Measurements from ENCODE around the gene SPHK2.
"Not testable (repeated sequence)": the region's sequence is repeated elsewhere in the genome, so short reads cannot be mapped to it uniquely, and the experiment has no call there.

SPHK2 gene

GRCh38 chr19:48618916-48619691 is at the start of gene SPHK2, which contains the start of gene RPL18:
Gene SPHK2 (plus strand): TSS chr19:48619506. CDS start chr19:48620515, 1,009 bp downstream.
Gene RPL18 (minus strand): TSS chr19:48619178. CDS start chr19:48619143, 35 bp downstream.
- peak; percentile 98 for DNase-seq

GRCh38 chr19:48569814-48570213 is 49.5 kb upstream of the SPHK2 start:
- DNase-seq, result no peak

DNA sequence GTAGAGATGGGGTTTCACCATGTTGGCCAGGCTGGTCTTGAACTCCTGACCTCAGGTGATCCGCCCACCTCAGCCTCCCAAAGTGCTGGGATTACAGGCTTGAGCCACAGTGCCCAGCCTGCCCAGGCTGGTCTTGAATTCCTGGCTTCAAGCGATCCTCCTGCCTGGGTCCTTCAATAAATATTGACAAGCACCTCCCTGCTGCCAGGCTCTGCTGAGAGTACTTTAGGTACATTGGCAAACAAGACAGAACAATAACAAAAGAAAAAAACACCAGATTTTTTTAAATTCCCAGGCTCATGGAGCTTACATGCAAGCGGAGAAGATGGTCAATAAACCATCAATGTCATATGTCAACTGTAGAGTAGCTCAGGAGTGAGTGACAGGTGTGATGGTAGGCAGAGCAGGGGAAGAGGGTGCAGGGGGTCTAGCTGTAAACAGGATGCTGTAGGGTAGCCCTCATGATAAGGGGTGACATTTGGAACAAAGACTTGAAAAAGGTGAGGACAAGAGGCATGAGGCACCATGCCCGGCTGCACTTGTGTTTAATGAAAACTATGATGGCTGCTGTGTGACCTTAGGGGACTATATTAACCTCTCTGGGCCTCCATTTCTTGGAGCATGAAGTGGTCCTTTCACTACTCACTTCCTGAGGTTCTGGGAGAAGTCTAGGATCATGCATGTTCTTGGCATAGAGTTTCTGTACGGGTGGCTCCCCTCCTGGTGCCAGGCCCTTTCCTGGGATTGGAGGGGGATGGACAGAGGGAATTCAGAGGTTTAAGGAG is 47.7 kb upstream of the SPHK2 start:
- no peak for DNase-seq

GRCh38 chr19:48573163-48573505 is 46.2 kb upstream of the SPHK2 start:
- no peak for DNase-seq

GRCh38 chr19:48575931-48576622 is 43.2 kb upstream of the SPHK2 start:
- DNase-seq, result no peak

- not testable (repeated sequence) for DNase-seq
Measured at GRCh38 chr19:48577908-48578307, 41.4 kb upstream of the SPHK2 start.

- DNase-seq, result no peak
Measured at GRCh38 chr19:48578891-48579290, 40.4 kb upstream of the SPHK2 start.

DNA sequence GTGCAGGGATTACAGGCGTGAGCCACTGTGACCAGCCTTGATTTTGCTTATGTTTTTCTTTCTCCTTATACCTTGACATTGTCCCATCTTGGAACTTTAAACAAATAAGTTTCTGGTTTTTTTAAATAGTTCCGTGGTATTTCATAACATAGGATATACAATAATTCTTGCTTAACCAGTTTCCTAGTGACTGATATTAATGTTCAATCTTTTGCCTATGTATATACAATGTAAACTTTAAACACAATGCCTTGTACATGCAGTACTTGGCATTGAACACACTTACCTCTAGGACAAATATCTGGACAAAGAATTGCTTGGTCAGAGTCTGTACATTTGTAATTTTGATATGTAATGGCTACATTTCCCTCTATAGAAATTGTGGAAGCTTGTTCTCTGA is 37.1 kb upstream of the SPHK2 start:
- no peak for DNase-seq

GRCh38 chr19:48587387-48587786 is 31.9 kb upstream of the SPHK2 start:
- DNase-seq, result no peak

DNA sequence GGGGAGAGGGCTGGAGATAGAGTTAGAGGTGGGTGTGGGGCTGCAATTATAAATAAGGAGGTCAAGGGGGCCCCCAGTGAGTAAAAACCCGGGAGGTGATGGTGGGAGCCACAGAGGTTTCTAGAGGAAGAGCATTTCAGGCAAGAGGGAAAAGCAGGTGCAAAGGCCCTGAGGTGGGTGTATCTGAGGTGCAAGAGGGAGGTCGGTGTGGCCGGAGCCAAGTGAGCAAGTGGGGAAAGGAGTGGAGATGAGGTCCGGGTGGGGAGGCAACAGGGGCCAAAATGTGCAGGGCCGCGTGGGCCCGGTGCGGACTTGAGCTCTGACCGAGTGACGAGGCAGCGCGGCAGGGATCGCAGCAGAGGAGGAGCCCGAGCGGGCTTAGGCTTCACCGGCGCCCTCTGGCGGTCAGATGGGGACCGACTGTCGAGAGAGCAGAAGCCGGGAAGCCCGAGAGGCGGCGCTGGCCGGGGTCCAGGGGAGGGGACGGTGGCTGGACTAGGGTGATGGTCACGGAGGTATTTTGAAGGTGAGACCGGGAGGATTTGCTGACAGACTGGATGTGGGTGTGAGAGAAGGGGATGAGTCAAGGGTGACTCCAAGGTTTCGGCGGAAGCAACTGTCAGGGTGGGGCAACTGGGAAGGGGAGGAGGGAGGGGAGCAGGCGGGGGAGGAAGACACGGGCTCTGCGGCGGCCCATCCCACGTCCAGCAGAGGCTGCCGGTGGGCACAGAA is 30.5 kb upstream of the SPHK2 start:
- DNase-seq, result peak; percentile 92

DNA sequence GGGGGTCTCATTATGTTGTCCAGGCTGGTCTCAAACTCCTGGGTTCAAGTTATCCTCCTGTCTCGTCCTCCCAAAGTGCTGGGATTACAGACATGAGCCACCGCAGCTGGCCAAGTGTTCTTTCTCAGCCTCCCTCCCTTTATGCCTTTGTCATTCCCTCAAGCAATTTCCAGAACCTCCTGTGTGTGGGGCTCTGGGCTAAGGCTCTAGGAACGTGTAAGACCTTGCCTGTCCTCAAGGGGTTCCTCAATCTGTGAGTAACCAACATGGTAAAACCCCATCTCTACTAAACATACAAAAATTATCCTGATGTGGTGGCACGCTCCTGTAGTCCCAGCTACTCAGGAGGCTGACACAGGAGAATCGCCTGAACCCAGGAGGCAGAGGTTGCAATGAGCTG is 28.3 kb upstream of the SPHK2 start:
- no peak for DNase-seq

DNA sequence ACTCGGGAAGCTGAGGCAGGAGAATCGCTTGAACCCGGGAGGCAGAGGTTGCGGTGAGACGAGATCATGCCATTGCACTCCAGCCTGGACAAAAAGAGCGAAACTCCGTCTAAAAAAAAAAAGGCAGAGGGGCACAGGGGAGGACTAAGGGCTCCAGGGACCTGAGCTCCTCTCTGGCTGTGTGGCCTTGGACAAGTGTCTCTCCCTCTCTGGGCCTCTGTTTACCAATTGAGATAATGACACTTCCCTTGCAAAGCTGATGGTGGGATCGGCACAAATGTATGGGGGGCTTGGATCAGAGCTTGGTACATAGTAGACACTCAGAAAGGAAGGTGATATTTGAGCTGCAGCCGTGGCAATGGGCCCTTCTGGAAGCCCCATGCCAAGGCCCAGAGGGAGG is 24.1 kb upstream of the SPHK2 start:
- DNase-seq, result no peak

- DNase-seq, result no peak
Measured at GRCh38 chr19:48595833-48596232, 23.5 kb upstream of the SPHK2 start.

GRCh38 chr19:48596237-48596636 is 23.1 kb upstream of the SPHK2 start:
- no peak for DNase-seq

DNA sequence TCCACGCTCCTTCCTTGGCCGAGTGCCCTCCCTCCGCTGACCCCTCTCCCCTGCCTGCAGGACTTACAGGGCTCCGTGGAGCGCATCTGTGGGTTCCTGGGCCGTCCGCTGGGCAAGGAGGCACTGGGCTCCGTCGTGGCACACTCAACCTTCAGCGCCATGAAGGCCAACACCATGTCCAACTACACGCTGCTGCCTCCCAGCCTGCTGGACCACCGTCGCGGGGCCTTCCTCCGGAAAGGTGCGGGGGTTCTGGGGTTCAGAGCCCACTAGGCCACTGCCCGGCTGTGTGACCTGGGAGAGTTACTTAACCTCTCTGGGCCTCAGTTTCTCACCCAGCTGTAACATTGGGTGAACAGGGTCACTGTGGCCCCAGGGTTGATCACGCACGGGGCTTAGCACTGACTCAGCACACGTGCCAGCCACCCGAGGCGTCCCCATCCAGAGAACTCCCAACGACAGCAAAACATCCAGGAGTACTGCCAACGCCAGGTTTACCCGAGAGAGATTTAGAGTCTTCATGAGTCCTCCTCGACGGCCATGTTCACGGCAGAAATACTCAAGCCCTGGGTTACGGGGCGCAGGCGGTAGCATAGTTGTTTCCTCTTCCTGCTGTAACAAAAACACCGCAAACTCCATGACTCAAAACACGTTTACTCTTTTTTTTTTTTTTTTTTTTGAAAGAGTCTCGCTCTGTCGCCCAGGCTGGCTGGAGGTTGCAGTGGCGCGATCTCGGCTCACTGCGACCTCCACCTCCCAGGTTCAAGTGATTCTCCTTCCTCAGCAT is 22.4 kb upstream of the SPHK2 start:
- peak; percentile 27 for DNase-seq

GRCh38 chr19:48598996-48599700 is 20.2 kb upstream of the SPHK2 start:
- no peak for DNase-seq

GRCh38 chr19:48600679-48601417 is 18.5 kb upstream of the SPHK2 start:
- no peak for DNase-seq

GRCh38 chr19:48603001-48603400 is 16.3 kb upstream of the SPHK2 start:
- no peak for DNase-seq

- no peak for DNase-seq
Measured at GRCh38 chr19:48603449-48603848, 15.9 kb upstream of the SPHK2 start.

DNA sequence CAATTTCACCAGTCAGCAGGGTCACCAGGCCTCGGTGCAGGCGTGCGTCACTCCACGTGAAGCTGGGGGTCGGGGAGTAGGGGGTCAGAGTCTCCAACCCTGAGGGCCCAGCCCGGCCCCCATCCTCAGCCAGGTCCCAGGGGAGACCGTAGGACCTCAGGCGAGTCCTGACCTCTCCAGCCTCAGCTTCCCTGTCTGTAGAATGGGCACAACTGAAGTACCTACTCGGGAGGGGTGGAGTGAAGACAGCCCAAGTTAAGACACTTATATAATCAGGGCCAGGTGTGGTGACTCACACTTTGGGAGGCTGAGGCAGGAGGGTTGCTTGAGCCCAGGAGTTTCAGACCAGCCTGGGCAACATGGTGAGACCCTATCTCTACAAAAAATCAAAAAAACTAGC is 15.5 kb upstream of the SPHK2 start:
- no peak for DNase-seq
